Activated T-cell treated with anti-CD3 and anti-CD28 coated beads, Interleukin-2, amount 50 U/mL, for 1 hour (primary cell): ENCODE results near the gene PTDSS2.
"Not testable (repeated sequence)": the region's sequence is repeated elsewhere in the genome, so short reads cannot be mapped to it uniquely, and the experiment has no call there.

Source experiments
- DNase-seq: peaks from one replicate; pipeline ENCODE4 v3.0.0-alpha.2; 2020

The PTDSS2 gene

DNA sequence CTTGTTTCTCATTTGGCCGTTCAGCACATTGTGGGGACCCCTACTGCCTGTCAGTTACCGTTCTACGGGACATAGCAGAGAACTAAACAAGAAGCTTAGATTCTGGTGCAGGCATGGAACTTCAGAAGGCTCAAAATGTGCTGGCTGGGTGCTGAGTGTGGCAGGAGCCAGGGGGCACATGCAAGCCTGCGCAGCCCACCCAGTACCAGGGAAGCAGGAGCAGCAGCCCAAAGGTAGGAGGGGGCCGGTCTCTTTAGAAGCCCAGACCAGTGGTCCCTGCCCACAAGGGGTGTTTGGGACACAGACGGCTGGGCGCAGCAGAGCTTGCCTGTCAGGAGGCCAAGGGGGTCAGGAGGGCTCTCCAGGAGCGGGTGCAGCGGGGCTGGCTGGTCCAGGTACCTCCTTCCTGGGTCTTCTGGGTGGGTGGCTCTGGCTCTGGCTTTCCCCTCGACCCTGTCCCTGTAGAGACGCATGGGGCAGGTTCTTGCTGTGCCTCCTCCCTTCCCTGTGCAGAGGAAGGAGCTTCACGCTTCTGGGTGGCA, 2.2 kb downstream of the PTDSS2 start:
- no peak for DNase-seq

DNA sequence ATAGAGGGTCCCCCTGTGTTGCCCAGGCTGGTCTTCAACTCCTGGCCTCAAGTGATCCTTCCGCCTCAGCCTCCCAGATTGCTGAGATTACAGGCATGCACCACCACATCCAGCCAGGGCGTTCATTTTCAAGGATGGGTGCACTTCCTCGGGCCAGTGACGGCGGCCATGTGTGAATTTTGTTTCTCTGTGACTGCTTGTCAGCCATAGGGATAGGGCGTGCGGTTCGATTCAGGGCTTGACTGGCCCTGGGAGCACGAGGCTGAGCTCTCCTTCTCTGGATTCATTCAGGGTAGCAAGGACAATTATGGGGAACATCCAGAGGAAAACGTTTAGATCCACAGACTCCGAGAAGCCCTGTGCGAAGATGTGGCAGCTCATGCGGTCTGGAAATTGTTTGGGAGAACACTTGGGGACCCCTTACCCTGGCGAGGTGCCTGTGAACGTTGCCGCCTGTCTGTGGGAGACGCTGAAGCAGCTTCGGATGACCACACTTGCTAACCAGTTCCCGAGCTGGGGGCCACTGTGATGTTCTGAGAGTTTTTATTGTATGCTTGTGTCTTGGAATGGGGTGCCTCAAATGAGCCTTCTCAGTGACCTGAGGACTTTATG, 2.9 kb downstream of the PTDSS2 start:
- no peak for DNase-seq

DNA sequence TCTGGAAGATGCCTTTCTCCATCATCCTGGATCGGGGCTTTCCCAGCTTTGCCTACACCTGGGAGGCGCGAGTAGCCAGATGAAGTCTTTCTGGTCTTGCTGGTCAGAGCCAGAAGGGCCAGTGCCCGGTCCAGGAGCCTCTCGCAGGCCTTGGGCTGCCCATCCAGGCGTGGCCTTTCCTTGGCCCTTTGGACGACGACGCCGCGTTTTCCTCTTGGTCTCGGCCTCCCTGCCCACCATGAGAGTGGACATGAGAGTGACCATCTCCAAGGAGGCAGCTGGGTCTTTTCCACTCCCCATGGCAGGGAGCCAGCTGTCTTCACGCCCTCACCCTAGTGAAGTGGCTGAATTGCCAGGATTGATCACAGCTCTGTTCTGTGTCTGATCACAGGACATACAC, 3.5 kb downstream of the PTDSS2 start:
- DNase-seq: no peak

GRCh38 chr11:454043-454442, 4.0 kb downstream of the PTDSS2 start:
- DNase-seq: no peak

GRCh38 chr11:454801-455565, 4.9 kb downstream of the PTDSS2 start:
- DNase-seq: no peak

- DNase-seq: no peak
These were observed 5.6 kb downstream of the PTDSS2 start for GRCh38 chr11:455566-456147.

- DNase-seq: peak; percentile 38
These were observed 6.5 kb downstream of the PTDSS2 start for GRCh38 chr11:456533-456932.

DNA sequence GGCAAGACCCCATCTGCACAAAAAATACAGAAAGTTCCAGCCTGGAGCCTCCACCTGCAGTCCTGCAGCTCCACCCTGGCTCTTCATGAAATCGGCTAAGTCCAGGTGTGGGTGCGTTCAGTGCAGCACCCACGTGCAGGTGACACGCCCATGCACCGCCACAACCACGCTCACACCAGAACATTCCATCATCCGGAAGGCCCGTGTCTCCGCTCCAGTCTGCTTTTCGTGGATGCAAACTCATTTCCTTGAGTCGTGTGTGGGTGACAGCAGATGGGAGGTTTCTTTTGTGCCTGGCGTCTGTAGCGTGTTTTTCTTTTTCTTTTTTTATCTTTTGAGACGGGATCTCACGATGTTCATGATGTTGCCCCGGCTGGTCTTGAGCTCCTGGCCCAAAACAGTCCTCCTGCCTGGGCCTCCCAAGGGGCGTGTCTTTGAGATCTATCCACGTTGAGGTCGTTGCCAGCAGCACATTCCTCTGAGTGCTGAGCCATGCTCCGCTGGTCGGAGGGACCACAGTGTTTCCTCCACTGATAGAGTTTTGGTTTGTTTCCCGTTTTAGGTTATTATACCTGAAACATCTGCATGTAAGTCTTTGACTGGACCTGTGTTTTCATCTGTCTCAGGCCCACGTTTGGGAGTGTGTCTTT, 7.2 kb downstream of the PTDSS2 start:
- no peak for DNase-seq

DNA sequence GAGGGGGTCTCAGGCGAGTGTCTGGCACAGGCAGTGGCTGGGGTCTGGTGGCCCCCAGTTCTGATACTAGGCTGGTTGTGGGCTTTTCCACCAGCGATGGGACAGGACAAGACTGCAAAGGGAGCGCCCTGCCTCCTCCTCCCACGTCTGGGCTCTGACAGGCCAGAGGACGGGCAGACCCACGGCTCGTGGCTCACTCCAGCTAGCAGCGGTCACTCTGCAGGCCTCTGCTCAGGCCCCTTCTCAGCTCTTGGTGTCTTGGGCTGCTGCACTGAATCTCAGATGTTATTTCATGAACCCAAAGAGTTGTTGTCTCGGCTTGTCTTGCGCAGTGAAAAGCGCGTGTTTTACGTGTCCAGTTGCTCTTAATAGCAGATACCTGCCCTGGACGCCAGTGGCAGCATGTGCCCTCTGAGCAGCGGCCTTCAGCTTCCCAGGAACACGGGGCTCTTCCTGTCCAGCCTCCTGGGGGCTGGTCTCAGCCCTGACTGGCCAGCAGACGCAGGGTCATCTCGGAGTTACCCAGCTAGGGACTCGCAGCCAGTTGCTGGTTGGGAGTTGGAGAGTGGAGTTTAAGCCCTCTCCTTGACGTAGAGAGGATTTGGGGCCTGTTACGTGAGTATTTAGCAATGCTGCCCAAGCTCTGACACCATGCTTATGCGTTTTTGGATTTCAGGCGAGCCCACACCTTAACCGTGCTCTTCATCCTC, 9.6 kb downstream of the PTDSS2 start:
- DNase-seq: no peak

DNA sequence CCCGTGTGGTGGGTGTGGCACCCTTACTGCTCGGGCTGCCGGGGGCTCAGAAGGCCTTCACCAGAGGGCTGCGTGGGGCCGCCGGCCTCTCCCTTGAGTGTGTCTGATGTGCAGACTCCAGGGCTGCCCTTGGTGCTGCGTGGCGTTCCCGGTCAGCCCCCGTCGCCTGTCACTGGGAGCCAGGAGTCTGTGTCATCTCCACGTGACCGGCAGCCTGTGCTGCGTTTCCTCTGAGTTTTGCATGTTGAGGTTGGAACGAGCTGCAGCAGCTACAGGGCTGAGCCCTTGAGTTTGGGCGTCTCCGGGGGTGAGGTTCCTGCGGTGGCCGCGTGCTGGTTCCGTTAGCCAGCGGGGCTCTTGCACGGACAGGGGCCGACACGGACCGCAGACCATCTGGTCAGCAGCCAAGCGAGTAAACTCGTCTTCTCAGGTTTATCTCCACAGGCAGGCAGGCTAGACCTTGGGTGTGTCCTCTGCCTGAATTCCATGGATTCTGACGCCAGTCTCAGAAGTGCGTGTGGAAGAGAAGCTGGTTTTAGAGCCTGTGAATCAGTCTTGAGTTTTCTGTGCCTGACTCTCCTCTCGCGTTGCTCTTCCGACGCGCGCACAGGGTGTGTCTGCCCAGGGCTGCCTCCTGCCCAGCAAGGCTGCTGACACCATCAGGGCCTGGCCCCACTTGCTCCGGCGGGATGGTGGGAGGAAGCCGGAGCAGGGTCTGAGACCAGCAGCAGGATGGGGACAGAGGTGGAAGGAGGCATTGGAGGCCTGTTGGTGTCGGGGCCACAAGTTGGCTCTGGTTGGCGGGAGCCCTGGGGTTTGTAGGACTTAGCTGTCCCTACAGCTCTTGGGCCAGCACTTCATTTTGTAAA, 10.5 kb downstream of the PTDSS2 start:
- no peak for DNase-seq

GRCh38 chr11:461626-462025, 11.5 kb downstream of the PTDSS2 start:
- no peak for DNase-seq

GRCh38 chr11:462107-462890, 12.2 kb downstream of the PTDSS2 start:
- no peak for DNase-seq

DNA sequence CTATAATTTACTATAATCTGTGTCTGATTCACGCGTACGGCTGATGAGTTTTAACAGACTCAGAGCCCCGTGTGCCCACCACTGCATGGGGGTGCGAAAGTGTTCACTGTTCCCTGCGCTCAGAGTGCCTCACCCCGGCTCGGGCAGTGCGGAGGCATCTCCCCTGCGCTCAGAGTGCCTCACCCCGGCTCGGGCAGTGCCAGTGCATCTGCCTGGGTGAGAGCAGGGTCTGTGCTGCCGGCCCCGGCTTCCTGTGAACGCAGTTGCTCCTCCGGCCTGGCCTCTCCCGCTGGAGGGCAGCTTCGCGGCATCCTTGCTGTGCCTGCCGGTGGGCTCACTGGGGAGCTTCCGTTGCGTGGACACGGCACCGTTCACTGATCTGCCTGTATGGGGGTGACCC, 14.2 kb downstream of the PTDSS2 start:
- no peak for DNase-seq

- DNase-seq: no peak
These were observed 15.9 kb downstream of the PTDSS2 start for GRCh38 chr11:465896-466530.

- DNase-seq: no peak
These were observed 18.0 kb downstream of the PTDSS2 start for GRCh38 chr11:468036-468435.

GRCh38 chr11:468493-468892, 18.4 kb downstream of the PTDSS2 start:
- DNase-seq: no peak

GRCh38 chr11:469026-469683, 19.1 kb downstream of the PTDSS2 start:
- DNase-seq: not testable (repeated sequence)

GRCh38 chr11:469684-470560, 19.8 kb downstream of the PTDSS2 start:
- no peak for DNase-seq
